ENCODE measurements around the gene ITGB7. TPM values are rescaled to one million over a fixed set of nuclear protein-coding genes. Genes with fewer than 3 reads are reported as not detected.

Gene ITGB7
- total RNA-seq, 1 donor: 1.1 TPM

- Histone ChIP-seq H3K4me2 (ENCODE audit: insufficient read depth, low read length) (no peak overlapping the region), H3K27ac (ENCODE audit: low read depth, low read length) (no peak overlapping the region), H3K79me2 (ENCODE audit: insufficient read depth, low read length) (no peaks in the 10 kb centered on the region), H4K20me1 (ENCODE audit: insufficient read depth, low read length) (no peaks in the 10 kb centered on the region), H2AFZ (ENCODE audit: low read length) (no peak overlapping the region), H3K4me3 (ENCODE audit: insufficient read depth, low read length) (no peak overlapping the region), H3K4me1 (ENCODE audit: insufficient read depth, low read length) (no peaks in the 10 kb centered on the region), H3K9me3 (ENCODE audit: low read depth, low read length) (no peaks in the 10 kb centered on the region), H3K27me3 (ENCODE audit: insufficient read depth, low read length) (no peaks in the 10 kb centered on the region), H3K36me3 (ENCODE audit: insufficient read depth, low read length) (no peaks in the 10 kb centered on the region)
- peak; percentile 6 for DNase-seq (ENCODE audit: insufficient read length, low spot score, missing footprints)
- TF ChIP-seq, protein P1, sequence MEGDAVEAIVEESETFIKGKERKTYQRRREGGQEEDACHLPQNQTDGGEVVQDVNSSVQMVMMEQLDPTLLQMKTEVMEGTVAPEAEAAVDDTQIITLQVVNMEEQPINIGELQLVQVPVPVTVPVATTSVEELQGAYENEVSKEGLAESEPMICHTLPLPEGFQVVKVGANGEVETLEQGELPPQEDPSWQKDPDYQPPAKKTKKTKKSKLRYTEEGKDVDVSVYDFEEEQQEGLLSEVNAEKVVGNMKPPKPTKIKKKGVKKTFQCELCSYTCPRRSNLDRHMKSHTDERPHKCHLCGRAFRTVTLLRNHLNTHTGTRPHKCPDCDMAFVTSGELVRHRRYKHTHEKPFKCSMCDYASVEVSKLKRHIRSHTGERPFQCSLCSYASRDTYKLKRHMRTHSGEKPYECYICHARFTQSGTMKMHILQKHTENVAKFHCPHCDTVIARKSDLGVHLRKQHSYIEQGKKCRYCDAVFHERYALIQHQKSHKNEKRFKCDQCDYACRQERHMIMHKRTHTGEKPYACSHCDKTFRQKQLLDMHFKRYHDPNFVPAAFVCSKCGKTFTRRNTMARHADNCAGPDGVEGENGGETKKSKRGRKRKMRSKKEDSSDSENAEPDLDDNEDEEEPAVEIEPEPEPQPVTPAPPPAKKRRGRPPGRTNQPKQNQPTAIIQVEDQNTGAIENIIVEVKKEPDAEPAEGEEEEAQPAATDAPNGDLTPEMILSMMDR (IDR thresholded peaks at IDR 0.05; ENCODE audit: extremely low read depth, low read depth, low read length): no peak
Observed at GRCh38 chr12:53152390-53152789, 54.7 kb downstream of the ITGB7 start.

- no peaks in the 10 kb centered on the region for H3K4me1 ChIP-seq (ENCODE audit: insufficient read depth, low read length)
- DNase-seq (ENCODE audit: insufficient read length, low spot score, missing footprints): no peak
- TF ChIP-seq, protein P1 (IDR thresholded peaks at IDR 0.05; ENCODE audit: extremely low read depth, low read depth, low read length): no peak
- no peak overlapping the region for H3K27ac ChIP-seq (ENCODE audit: low read depth, low read length)
- no peaks in the 10 kb centered on the region for H3K27me3 ChIP-seq (ENCODE audit: insufficient read depth, low read length)
- no peak overlapping the region for H3K4me3 ChIP-seq (ENCODE audit: insufficient read depth, low read length)
- no peak overlapping the region for H3K4me2 ChIP-seq (ENCODE audit: insufficient read depth, low read length)
- H3K9me3 ChIP-seq (ENCODE audit: low read depth, low read length): no peaks in the 10 kb centered on the region
- no peak overlapping the region for H2AFZ ChIP-seq (ENCODE audit: low read length)
- H3K79me2 ChIP-seq (ENCODE audit: insufficient read depth, low read length): no peaks in the 10 kb centered on the region
- H4K20me1 ChIP-seq (ENCODE audit: insufficient read depth, low read length): no peaks in the 10 kb centered on the region
- H3K36me3 ChIP-seq (ENCODE audit: insufficient read depth, low read length): no peaks in the 10 kb centered on the region
Observed at GRCh38 chr12:53151039-53151438, 56.0 kb downstream of the ITGB7 start.

GRCh38 chr12:53147653-53148052 is 59.4 kb downstream of the ITGB7 start:
- H3K27ac ChIP-seq (ENCODE audit: low read depth, low read length): no peak overlapping the region
- no peaks in the 10 kb centered on the region for H3K27me3 ChIP-seq (ENCODE audit: insufficient read depth, low read length)
- H3K9me3 ChIP-seq (ENCODE audit: low read depth, low read length): no peaks in the 10 kb centered on the region
- H4K20me1 ChIP-seq (ENCODE audit: insufficient read depth, low read length): no peaks in the 10 kb centered on the region
- H2AFZ ChIP-seq (ENCODE audit: low read length): no peak overlapping the region
- H3K79me2 ChIP-seq (ENCODE audit: insufficient read depth, low read length): no peaks in the 10 kb centered on the region
- H3K36me3 ChIP-seq (ENCODE audit: insufficient read depth, low read length): no peaks in the 10 kb centered on the region
- TF ChIP-seq, protein P1 (IDR thresholded peaks at IDR 0.05; ENCODE audit: extremely low read depth, low read depth, low read length): no peak
- H3K4me2 ChIP-seq (ENCODE audit: insufficient read depth, low read length): no peak overlapping the region
- peaks cover 7% of the 10 kb centered on the region for H3K4me1 ChIP-seq (ENCODE audit: insufficient read depth, low read length)
- H3K4me3 ChIP-seq (ENCODE audit: insufficient read depth, low read length): no peak overlapping the region
- no peak for DNase-seq (ENCODE audit: insufficient read length, low spot score, missing footprints)

DNA sequence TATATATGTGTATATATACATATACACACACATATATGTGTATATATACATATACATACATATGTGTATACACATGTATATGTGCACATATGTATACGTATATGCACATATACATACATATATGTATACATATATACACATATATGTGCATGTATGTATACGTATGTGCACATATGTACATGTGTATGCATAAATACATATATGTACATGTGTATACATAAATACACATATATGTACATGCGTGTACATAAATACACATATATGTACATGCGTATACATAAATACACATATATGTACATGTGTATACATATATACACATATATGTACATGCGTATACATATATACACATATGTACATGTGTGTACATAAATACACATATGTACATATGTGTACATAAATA is 59.9 kb downstream of the ITGB7 start:
- no peaks in the 10 kb centered on the region for H3K9me3 ChIP-seq (ENCODE audit: low read depth, low read length)
- TF ChIP-seq, protein P1 (IDR thresholded peaks at IDR 0.05; ENCODE audit: extremely low read depth, low read depth, low read length): no peak

More for the DNA sequence above, 59.9 kb downstream of the ITGB7 start:
- peaks cover 7% of the 10 kb centered on the region for H3K4me1 ChIP-seq (ENCODE audit: insufficient read depth, low read length)
- no peaks in the 10 kb centered on the region for H3K27me3 ChIP-seq (ENCODE audit: insufficient read depth, low read length)
- no peak overlapping the region for H3K4me3 ChIP-seq (ENCODE audit: insufficient read depth, low read length)
- H2AFZ ChIP-seq (ENCODE audit: low read length): no peak overlapping the region
- no peaks in the 10 kb centered on the region for H3K36me3 ChIP-seq (ENCODE audit: insufficient read depth, low read length)
- H3K79me2 ChIP-seq (ENCODE audit: insufficient read depth, low read length): no peaks in the 10 kb centered on the region
- no peak overlapping the region for H3K27ac ChIP-seq (ENCODE audit: low read depth, low read length)
- no peak overlapping the region for H3K4me2 ChIP-seq (ENCODE audit: insufficient read depth, low read length)
- DNase-seq (ENCODE audit: insufficient read length, low spot score, missing footprints): no peak
- no peaks in the 10 kb centered on the region for H4K20me1 ChIP-seq (ENCODE audit: insufficient read depth, low read length)

Measured in osteoblast (primary cell).